Loucy (cell line): Measurements from ENCODE around the gene LTK.

Experiments used
- H2AFZ ChIP-seq: fragments of 200-600 bp; sonication (generic); 2 replicates; pipeline ENCODE4 v1.6.0; 2016; ENCODE audit warnings: antibody characterized with exemption, mild to moderate bottlenecking, low read length, moderate library complexity
- H3F3A ChIP-seq: fragments of 200-600 bp; 2 replicates; pipeline ENCODE4 v1.6.0; 2016; ENCODE audit warnings: antibody characterized with exemption, low read depth, mild to moderate bottlenecking
- H3K27me3 ChIP-seq: fragments of 200-600 bp; sonication (generic); 2 replicates; pipeline ENCODE4 v1.6.1; 2014; ENCODE audit warnings: low read length, mild to moderate bottlenecking; ENCODE audit not compliant: insufficient read depth, poor library complexity, severe bottlenecking
- H3K36me3 ChIP-seq: fragments of 200-600 bp; sonication (generic); 2 replicates; pipeline ENCODE4 v1.6.1; 2016; ENCODE audit warnings: low read length; ENCODE audit not compliant: insufficient read depth
- H3K4me1 ChIP-seq: fragments of 200-600 bp; sonication (generic); 2 replicates; pipeline ENCODE4 v1.5.1; 2014; ENCODE audit warnings: low read length, mild to moderate bottlenecking; ENCODE audit not compliant: insufficient read depth, poor library complexity, severe bottlenecking
- H3K4me2 ChIP-seq: fragments of 200-600 bp; sonication (generic); 2 replicates; pipeline ENCODE4 v1.6.0; 2014; ENCODE audit warnings: antibody characterized with exemption, low read length, low read depth, mild to moderate bottlenecking; ENCODE audit not compliant: poor library complexity, severe bottlenecking
- H3K4me3 ChIP-seq: fragments of 200-600 bp; sonication (generic); 2 replicates; pipeline ENCODE4 v1.5.1; 2014; ENCODE audit warnings: low read length, mild to moderate bottlenecking, mixed read lengths; ENCODE audit not compliant: poor library complexity, severe bottlenecking
- H3K79me2 ChIP-seq: fragments of 200-600 bp; sonication (generic); 2 replicates; pipeline ENCODE4 v1.6.1; 2014; ENCODE audit warnings: low read length; ENCODE audit not compliant: insufficient read depth
- H3K9ac ChIP-seq: fragments of 200-600 bp; sonication (generic); 2 replicates; pipeline ENCODE4 v1.6.0; 2014; ENCODE audit warnings: mild to moderate bottlenecking, low read depth, low read length, moderate library complexity; ENCODE audit not compliant: poor library complexity, severe bottlenecking
- H3K9me2 ChIP-seq: fragments of 200-600 bp; sonication (generic); replicated peaks from 2 replicates; pipeline ENCODE4 v1.6.1; 2016; ENCODE audit warnings: low read depth, low read length, mixed read lengths
- H3K9me3 ChIP-seq: fragments of 200-600 bp; sonication (generic); 2 replicates; pipeline ENCODE4 v1.6.1; 2014; ENCODE audit warnings: mild to moderate bottlenecking, antibody characterized with exemption, low read length, low read depth; ENCODE audit not compliant: insufficient read depth
- H4K20me1 ChIP-seq: fragments of 200-600 bp; sonication (generic); 2 replicates; pipeline ENCODE4 v1.6.0; 2014; ENCODE audit warnings: antibody characterized with exemption, low read length, mild to moderate bottlenecking; ENCODE audit not compliant: insufficient read depth, poor library complexity, severe bottlenecking
- EZH2phosphoT487 ChIP-seq: fragments of 200-600 bp; IDR thresholded peaks from 2 replicates; pipeline ENCODE4 v1.6.1; 2018; ENCODE audit warnings: antibody characterized with exemption, mild to moderate bottlenecking, moderate library complexity, borderline replicate concordance
- TF ChIP-seq, protein P1 (sequence below): fragments of 200-600 bp; sonication (generic); conservative IDR thresholded peaks from 2 replicates; pipeline ENCODE4 v1.5.1; 2014; ENCODE audit warnings: mild to moderate bottlenecking, antibody characterized with exemption, low read length

Gene LTK

DNA sequence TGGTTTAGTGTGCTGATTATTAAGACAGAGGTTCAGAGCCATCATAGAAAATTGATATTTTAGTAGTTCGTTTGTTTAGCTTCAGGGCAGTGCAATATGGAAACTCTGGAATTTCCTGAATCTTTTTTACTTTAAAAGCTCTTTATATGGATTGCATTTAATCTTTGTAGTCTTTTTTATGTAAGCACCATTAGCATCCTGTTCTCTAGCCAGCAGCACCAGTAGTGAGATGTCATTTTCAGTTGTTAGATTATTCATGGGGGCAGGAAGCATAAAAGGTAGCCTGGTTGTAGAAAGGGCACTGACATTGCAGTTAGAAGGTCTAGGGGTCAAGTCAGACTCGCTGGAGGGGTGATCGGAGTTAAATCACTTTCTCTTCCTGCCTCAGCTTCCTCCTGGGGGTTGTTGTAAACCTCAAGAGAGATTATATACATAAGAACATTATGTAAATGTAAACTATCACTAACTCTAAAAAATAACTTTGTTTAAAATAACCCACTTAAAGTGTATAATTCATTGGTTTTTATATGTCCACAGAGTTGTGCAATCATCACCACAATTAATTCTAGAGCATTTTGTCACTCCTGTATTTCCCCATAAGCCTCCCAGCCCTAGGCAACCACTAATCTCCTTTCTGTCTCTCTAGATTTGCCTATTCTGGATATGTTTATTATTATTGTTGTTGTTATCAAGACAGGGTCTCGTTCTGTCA lies 51.4 kb downstream of the LTK start:
- H4K20me1 ChIP-seq: no peaks in the 10 kb centered on the region

More for the DNA sequence above, 51.4 kb downstream of the LTK start:
- H3K36me3 ChIP-seq: peaks cover 76% of the 10 kb centered on the region
- no peak overlapping the region for H3K4me2 ChIP-seq
- H3F3A ChIP-seq: no peaks in the 10 kb centered on the region
- H3K4me3 ChIP-seq: no peak overlapping the region
- H3K4me1 ChIP-seq: no peaks in the 10 kb centered on the region
- H3K9me2 ChIP-seq: no peaks in the 10 kb centered on the region
- H3K9ac ChIP-seq: no peak overlapping the region
- H3K79me2 ChIP-seq: no peaks in the 10 kb centered on the region
- H2AFZ ChIP-seq: no peak overlapping the region
- TF ChIP-seq, protein P1, sequence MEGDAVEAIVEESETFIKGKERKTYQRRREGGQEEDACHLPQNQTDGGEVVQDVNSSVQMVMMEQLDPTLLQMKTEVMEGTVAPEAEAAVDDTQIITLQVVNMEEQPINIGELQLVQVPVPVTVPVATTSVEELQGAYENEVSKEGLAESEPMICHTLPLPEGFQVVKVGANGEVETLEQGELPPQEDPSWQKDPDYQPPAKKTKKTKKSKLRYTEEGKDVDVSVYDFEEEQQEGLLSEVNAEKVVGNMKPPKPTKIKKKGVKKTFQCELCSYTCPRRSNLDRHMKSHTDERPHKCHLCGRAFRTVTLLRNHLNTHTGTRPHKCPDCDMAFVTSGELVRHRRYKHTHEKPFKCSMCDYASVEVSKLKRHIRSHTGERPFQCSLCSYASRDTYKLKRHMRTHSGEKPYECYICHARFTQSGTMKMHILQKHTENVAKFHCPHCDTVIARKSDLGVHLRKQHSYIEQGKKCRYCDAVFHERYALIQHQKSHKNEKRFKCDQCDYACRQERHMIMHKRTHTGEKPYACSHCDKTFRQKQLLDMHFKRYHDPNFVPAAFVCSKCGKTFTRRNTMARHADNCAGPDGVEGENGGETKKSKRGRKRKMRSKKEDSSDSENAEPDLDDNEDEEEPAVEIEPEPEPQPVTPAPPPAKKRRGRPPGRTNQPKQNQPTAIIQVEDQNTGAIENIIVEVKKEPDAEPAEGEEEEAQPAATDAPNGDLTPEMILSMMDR: no peak
- TF ChIP-seq EZH2phosphoT487: no peak
- no peaks in the 10 kb centered on the region for H3K9me3 ChIP-seq
- no peaks in the 10 kb centered on the region for H3K27me3 ChIP-seq
